ENCODE data around the gene RALGAPA2. TPM values are rescaled to one million over a fixed set of nuclear protein-coding genes. Genes with fewer than 3 reads are reported as not detected.
A peak's percentile ranks its signal among the peaks of the same experiment; 100 is the strongest.
"Not testable (repeated sequence)": the region's sequence is repeated elsewhere in the genome, so short reads cannot be mapped to it uniquely, and the experiment has no call there.

The RALGAPA2 gene
- total RNA-seq, 1 donor from 2014 or later = 28.1 TPM

GRCh38 chr20:20358801-20359200 lies 353.6 kb downstream of the RALGAPA2 start:
- Mint-ChIP-seq H3K27ac (no peak overlapping the region), H3K4me1 (ENCODE audit: unreplicated experiment) (peaks cover 4% of the 10 kb centered on the region), H3K27me3 (peaks cover 55% of the 10 kb centered on the region), H3K9me3 (no peaks in the 10 kb centered on the region), H3K4me3 (no peak overlapping the region), H3K36me3 (no peaks in the 10 kb centered on the region)
- TF ChIP-seq, protein P1, sequence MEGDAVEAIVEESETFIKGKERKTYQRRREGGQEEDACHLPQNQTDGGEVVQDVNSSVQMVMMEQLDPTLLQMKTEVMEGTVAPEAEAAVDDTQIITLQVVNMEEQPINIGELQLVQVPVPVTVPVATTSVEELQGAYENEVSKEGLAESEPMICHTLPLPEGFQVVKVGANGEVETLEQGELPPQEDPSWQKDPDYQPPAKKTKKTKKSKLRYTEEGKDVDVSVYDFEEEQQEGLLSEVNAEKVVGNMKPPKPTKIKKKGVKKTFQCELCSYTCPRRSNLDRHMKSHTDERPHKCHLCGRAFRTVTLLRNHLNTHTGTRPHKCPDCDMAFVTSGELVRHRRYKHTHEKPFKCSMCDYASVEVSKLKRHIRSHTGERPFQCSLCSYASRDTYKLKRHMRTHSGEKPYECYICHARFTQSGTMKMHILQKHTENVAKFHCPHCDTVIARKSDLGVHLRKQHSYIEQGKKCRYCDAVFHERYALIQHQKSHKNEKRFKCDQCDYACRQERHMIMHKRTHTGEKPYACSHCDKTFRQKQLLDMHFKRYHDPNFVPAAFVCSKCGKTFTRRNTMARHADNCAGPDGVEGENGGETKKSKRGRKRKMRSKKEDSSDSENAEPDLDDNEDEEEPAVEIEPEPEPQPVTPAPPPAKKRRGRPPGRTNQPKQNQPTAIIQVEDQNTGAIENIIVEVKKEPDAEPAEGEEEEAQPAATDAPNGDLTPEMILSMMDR (conservative IDR thresholded peaks at IDR 0.05) = no peak
- DNase-seq (ENCODE audit: extremely low spot score, unreplicated experiment) = no peak

- not testable (repeated sequence) for H3K4me1 Mint-ChIP-seq (ENCODE audit: unreplicated experiment); H3K9me3 Mint-ChIP-seq; H3K36me3 Mint-ChIP-seq; H3K27ac Mint-ChIP-seq; H3K4me3 Mint-ChIP-seq
- peaks cover 40% of the 10 kb centered on the region for H3K27me3 Mint-ChIP-seq
- peak; percentile 20 for DNase-seq (ENCODE audit: extremely low spot score, unreplicated experiment)
Measured at GRCh38 chr20:20355503-20355902, 356.9 kb downstream of the RALGAPA2 start.

DNA sequence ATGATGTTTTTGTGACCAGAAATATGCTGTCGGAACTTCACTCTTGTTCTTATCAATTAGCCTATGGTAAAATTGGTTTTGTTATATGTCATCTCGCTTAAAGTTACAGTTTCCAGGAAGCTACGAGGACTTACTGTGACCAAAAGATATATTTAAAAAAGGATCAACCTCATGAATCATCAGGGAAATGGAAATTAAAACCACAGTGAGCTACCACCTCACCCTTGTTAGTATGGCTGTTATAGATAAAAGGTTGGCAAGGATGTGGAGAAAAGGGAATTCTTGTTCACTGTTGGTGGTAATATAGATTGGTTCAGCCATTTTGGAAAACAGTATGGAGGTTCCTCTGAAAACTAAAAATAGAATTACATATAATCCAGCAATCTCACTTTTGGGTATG lies 358.9 kb downstream of the RALGAPA2 start:
- H3K27ac Mint-ChIP-seq = no peak overlapping the region
- no peak for DNase-seq (ENCODE audit: extremely low spot score, unreplicated experiment)
- peaks cover 29% of the 10 kb centered on the region for H3K27me3 Mint-ChIP-seq
- peaks cover 4% of the 10 kb centered on the region for H3K9me3 Mint-ChIP-seq
- TF ChIP-seq, protein P1 (conservative IDR thresholded peaks at IDR 0.05) = no peak
- no peaks in the 10 kb centered on the region for H3K36me3 Mint-ChIP-seq
- H3K4me1 Mint-ChIP-seq (ENCODE audit: unreplicated experiment) = no peaks in the 10 kb centered on the region
- H3K4me3 Mint-ChIP-seq = no peak overlapping the region

DNA sequence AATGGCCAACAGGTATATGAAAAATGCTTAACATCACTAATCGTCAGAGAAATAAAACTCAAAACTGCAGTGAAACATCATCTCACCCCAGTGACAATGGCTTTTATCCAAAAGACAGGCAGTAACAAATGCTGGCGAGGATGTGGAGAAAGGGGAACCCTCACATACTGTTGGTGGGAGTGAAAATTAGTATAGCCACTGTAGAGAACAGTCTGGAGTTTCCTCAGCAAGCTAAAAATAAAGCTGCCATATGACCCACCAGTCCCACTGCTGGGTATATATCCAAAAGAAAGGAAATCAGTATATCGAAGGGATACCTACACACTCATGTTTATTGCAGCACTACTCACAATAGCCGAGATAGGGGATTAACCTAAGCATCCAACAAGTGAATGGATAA lies 368.0 kb downstream of the RALGAPA2 start:
- no peak for DNase-seq (ENCODE audit: extremely low spot score, unreplicated experiment)
- H3K4me3 Mint-ChIP-seq = no peak overlapping the region
- H3K4me1 Mint-ChIP-seq (ENCODE audit: unreplicated experiment) = peaks cover 7% of the 10 kb centered on the region
- H3K36me3 Mint-ChIP-seq = no peaks in the 10 kb centered on the region
- H3K27me3 Mint-ChIP-seq = peaks cover 20% of the 10 kb centered on the region
- TF ChIP-seq, protein P1 (conservative IDR thresholded peaks at IDR 0.05) = no peak
- no peaks in the 10 kb centered on the region for H3K9me3 Mint-ChIP-seq
- H3K27ac Mint-ChIP-seq = no peak overlapping the region

DNA sequence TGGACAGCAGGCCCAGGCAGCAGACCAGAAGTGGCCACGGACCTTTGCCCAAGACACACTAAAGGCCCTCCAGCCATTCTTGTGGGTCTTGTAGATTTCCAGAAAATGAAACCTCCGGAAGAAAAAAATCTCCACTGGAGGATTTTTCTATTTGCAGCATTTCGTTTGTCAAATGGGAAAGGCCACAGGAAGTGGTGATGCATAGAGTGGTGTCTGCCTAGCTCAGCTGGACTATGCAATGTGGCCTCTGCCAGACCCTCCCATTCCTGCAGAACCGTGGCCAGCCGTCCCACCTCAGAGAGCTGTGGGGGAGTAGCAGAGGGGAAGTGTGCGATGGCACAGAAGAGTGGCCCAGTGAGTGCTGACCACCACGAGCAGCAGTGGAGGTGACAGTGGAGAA lies 368.5 kb downstream of the RALGAPA2 start:
- H3K36me3 Mint-ChIP-seq = no peaks in the 10 kb centered on the region
- peaks cover 7% of the 10 kb centered on the region for H3K4me1 Mint-ChIP-seq (ENCODE audit: unreplicated experiment)
- TF ChIP-seq, protein P1 (conservative IDR thresholded peaks at IDR 0.05) = no peak

More for the DNA sequence above, 368.5 kb downstream of the RALGAPA2 start:
- Mint-ChIP-seq H3K9me3 (no peaks in the 10 kb centered on the region), H3K4me3 (no peak overlapping the region), H3K27ac (no peak overlapping the region), H3K27me3 (peaks cover 16% of the 10 kb centered on the region)
- no peak for DNase-seq (ENCODE audit: extremely low spot score, unreplicated experiment)

All from type B pancreatic cell (in vitro differentiated cells).